ENCODE data around the gene UVRAG. TPM values are rescaled to one million over a fixed set of nuclear protein-coding genes. Genes with fewer than 3 reads are reported as not detected.

Gene UVRAG
- total RNA-seq, 2 donors from 2014 or later: 12.8 to 13.7 TPM

DNA sequence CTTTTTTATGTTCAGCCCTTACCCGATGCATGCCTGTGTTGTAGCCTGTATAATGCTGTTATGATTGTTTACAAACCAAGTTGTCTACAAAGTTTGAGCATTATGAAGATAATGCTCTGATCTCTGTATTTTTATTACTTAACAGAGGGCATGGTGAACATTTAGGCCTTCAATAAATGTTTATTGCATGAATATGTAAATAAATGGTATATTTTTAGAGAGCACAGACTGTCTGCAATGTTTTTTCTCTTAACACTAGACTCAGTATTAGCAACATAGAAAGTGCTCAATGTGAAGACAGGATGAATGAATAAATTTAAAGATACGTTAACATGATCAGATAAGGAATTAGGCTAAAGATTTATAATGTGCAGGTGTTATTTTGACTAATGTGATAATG, 130.9 kb downstream of the UVRAG start:
- intact Hi-C loops (cut with DNase I): no loop called here
- Histone ChIP-seq H3K9me3 (no peaks in the 10 kb centered on the region), H3K9ac (ENCODE audit: low read depth in 2 of 2, low read length in 2 of 2) (no peak overlapping the region), H3K27ac (peak overlapping the region; percentile 45), H3K27me3 (no peaks in the 10 kb centered on the region), H3K4me3 (no peak overlapping the region), H3K4me1 (peaks cover 11% of the 10 kb centered on the region), H3K36me3 (no peaks in the 10 kb centered on the region)
- no peak for DNase-seq
- TF ChIP-seq, protein P1, sequence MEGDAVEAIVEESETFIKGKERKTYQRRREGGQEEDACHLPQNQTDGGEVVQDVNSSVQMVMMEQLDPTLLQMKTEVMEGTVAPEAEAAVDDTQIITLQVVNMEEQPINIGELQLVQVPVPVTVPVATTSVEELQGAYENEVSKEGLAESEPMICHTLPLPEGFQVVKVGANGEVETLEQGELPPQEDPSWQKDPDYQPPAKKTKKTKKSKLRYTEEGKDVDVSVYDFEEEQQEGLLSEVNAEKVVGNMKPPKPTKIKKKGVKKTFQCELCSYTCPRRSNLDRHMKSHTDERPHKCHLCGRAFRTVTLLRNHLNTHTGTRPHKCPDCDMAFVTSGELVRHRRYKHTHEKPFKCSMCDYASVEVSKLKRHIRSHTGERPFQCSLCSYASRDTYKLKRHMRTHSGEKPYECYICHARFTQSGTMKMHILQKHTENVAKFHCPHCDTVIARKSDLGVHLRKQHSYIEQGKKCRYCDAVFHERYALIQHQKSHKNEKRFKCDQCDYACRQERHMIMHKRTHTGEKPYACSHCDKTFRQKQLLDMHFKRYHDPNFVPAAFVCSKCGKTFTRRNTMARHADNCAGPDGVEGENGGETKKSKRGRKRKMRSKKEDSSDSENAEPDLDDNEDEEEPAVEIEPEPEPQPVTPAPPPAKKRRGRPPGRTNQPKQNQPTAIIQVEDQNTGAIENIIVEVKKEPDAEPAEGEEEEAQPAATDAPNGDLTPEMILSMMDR (IDR thresholded peaks at IDR 0.05): no peak

DNA sequence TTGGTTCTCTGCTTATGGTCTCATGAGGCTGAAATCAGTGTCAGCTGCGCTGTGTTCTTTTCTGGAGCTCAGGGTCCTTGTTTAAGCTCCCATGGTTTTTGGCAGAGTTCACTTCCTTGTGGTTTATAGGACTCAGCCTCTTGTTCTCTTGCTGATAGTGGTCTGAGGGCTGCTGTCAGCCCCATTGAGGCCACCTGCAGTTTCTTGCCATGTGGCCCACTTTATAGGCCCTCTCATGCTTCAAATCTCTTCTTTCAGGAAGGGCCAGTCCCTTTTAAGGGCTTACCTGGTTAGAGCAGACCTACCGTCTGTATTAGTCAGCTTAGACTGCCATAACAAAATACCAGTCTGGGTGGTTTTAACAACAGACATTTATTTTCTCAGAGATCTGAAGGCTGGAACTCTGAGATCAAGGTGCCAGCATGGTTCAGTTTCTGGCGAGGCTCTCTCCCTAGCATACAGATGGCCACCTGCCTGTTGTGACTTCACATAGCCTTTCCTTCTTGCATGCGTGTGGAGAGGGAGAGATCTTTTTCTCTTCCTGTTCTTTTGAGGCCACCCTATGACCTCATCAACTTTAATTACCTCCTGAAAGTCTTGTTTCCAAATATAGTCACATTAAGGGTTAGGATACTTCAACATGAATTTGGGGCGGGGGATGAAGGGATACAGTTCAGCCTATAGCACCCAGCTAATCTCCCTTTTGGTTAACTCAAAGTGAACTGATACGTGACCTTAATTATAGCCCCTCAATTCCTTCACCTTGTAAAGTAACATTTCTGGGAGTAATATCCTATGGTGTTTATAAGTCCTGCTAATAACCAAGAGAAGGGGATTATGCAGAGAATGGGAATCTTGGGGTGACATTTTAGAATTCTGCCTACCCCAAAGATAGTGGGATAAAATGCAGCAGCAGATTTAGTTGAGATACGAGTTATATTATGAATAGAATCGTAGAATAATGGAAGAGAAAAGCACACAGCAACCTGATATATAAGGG, 131.8 kb downstream of the UVRAG start:
- H3K27me3 ChIP-seq: no peaks in the 10 kb centered on the region
- peaks cover 11% of the 10 kb centered on the region for H3K4me1 ChIP-seq
- intact Hi-C loops (cut with DNase I): no loop called here
- DNase-seq: peak; percentile 32
- no peaks in the 10 kb centered on the region for H3K9me3 ChIP-seq
- H3K4me3 ChIP-seq: no peak overlapping the region
- H3K27ac ChIP-seq: peak overlapping the region; percentile 45
- H3K9ac ChIP-seq (ENCODE audit: low read depth in 2 of 2, low read length in 2 of 2): no peak overlapping the region
- H3K36me3 ChIP-seq: no peaks in the 10 kb centered on the region
- TF ChIP-seq, protein P1 (IDR thresholded peaks at IDR 0.05): no peak

DNA sequence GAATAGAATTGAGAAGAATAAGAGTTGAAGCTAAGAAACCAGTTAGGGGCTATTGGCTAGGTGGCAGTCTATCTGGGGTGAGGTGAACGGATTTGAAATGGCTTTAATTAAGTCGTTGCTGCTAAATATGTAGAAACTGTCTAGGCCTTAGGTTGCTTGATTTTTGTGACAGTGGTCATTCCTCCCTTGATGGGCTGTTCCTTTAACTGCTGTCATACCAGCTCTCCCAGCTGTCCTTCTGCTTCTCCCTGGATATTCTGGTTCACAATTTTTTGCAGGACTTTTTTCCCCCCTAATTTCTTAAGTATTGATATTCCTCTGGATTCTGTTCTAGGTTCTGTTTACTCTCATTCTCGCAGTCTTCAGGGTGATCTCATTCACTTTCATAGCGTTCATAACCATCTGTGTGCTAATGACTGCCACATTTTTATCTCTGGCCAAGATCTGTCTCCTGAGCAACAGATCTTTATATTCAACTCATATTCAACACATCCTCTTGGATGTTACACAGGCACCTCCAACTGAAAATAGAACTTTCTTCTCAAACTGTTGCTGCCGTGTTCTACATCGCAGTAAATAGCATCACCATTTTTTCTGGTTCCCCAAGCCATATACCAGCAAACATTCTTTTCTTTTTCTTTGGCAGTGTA, 134.1 kb downstream of the UVRAG start:
- H3K4me1 ChIP-seq: peaks cover 11% of the 10 kb centered on the region
- no peaks in the 10 kb centered on the region for H3K9me3 ChIP-seq
- H3K4me3 ChIP-seq: no peak overlapping the region
- H3K9ac ChIP-seq (ENCODE audit: low read depth in 2 of 2, low read length in 2 of 2): no peak overlapping the region
- no peaks in the 10 kb centered on the region for H3K27me3 ChIP-seq
- intact Hi-C loops (cut with DNase I): no loop called here
- H3K27ac ChIP-seq: no peak overlapping the region
- TF ChIP-seq, protein P1 (IDR thresholded peaks at IDR 0.05): no peak
- DNase-seq: no peak
- H3K36me3 ChIP-seq: no peaks in the 10 kb centered on the region

DNA sequence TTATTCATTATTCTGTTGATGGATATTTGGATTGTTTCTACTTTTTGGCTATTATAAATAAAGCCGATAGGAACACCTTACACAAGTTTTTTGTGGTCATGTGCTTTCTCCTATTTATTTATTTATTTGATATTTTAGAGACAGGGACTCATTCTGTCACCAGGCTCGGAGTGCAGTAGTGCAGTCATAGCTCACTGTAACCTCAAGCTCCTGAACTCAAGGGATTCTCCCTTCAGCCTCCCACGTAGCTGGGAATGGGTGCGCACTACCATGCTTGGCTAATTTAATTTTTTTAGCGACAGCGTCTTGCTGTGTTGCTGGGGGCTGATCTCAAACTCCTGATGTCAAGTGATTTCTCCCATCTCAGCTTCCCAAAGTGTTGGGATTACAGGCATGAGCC, 135.1 kb downstream of the UVRAG start:
- Histone ChIP-seq H3K27ac (no peak overlapping the region), H3K9me3 (no peaks in the 10 kb centered on the region), H3K36me3 (no peaks in the 10 kb centered on the region), H3K27me3 (no peaks in the 10 kb centered on the region), H3K4me1 (peaks cover 11% of the 10 kb centered on the region), H3K4me3 (no peak overlapping the region), H3K9ac (ENCODE audit: low read depth in 2 of 2, low read length in 2 of 2) (no peak overlapping the region)
- TF ChIP-seq, protein P1 (IDR thresholded peaks at IDR 0.05): no peak
- intact Hi-C loops (cut with DNase I): no loop called here
- DNase-seq: no peak

DNA sequence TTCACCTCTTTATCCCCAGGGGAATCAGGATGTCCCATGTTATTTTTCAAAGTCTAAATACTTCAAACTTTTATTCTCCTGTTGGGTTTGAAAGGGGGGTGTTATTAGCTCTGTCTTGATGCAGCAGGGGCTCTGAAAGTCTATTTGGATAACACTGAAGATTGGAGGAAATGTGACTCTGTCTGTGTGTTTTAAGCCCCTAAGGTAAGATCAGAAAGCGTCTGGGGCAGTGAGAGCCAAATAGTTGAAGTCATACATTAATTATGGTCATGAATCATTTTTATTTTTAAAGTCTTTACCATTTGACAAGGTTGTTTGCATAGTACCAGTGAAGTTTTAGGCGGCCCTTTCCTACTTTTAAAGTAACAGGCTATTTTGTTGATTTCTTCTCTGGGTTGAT, 139.0 kb downstream of the UVRAG start:
- Histone ChIP-seq H3K27ac (no peak overlapping the region), H3K9me3 (no peaks in the 10 kb centered on the region), H3K4me1 (no peaks in the 10 kb centered on the region), H3K36me3 (no peaks in the 10 kb centered on the region), H3K27me3 (no peaks in the 10 kb centered on the region), H3K9ac (ENCODE audit: low read depth in 2 of 2, low read length in 2 of 2) (no peak overlapping the region), H3K4me3 (no peak overlapping the region)
- TF ChIP-seq, protein P1 (IDR thresholded peaks at IDR 0.05): no peak
- DNase-seq: no peak
- intact Hi-C loops (cut with DNase I): no loop called here
